Measurements from ENCODE around the gene DENND1A. TPM values are rescaled to one million over a fixed set of nuclear protein-coding genes. Genes with fewer than 3 reads are reported as not detected.

The DENND1A gene
- total RNA-seq, 1 experiment from 2014 or later: 23.5 TPM

DNA sequence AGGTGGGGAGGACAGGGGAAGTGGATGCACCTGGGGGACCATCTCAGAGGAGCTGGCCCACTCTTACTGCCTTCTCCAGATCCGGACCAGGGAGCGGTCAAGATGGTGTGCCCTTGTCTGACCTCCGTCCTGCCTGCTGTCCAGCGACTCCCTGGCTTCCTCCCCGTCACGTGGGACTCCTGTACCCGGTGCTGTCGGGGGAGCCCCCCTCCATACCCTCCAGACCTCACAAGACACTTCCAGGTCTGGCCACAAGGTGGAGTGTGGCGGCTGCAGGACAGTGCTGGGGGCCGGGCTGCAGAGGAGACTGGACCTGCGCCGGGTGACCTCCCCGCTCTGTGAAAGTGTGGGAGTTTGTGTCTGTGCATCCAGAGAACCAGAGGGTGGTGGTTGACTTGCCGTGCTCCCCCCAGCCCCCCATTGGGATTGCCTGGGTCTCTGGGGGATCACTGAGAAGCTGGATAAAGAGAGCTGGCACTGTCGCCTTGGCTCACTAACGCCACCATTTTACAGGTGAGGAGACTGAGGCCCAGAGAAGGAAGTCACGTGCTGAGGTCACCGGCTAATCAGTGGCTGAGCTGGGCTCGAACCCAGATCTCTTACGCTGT, 575.8 kb downstream of the DENND1A start:
- Mint-ChIP-seq H3K4me1 (peaks cover 39% of the 10 kb centered on the region), H3K4me3 (peak overlapping the region; percentile 40; the same call in 1 of the 2 replicates), H3K27me3 (ENCODE audit: low read depth) (peaks cover 18% of the 10 kb centered on the region), H3K9me3 (no peaks in the 10 kb centered on the region), H3K36me3 (no peaks in the 10 kb centered on the region), H3K27ac (no peak overlapping the region)
- CTCF ChIA-PET: interaction anchor here (0.5 to 5.8 kb wide), 16 partner anchors 12 to 259 kb away, joined by 3 to 80 read pairs (median 4); no protein-coding TSS in a partner anchor
- DNase-seq (ENCODE audit: low spot score) (peak; percentile 94), ATAC-seq (peak; percentile 74)
- TF ChIP-seq, protein P1, sequence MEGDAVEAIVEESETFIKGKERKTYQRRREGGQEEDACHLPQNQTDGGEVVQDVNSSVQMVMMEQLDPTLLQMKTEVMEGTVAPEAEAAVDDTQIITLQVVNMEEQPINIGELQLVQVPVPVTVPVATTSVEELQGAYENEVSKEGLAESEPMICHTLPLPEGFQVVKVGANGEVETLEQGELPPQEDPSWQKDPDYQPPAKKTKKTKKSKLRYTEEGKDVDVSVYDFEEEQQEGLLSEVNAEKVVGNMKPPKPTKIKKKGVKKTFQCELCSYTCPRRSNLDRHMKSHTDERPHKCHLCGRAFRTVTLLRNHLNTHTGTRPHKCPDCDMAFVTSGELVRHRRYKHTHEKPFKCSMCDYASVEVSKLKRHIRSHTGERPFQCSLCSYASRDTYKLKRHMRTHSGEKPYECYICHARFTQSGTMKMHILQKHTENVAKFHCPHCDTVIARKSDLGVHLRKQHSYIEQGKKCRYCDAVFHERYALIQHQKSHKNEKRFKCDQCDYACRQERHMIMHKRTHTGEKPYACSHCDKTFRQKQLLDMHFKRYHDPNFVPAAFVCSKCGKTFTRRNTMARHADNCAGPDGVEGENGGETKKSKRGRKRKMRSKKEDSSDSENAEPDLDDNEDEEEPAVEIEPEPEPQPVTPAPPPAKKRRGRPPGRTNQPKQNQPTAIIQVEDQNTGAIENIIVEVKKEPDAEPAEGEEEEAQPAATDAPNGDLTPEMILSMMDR (IDR thresholded peaks at IDR 0.05): peak; percentile 86
- TF ChIP-seq, protein P2, sequence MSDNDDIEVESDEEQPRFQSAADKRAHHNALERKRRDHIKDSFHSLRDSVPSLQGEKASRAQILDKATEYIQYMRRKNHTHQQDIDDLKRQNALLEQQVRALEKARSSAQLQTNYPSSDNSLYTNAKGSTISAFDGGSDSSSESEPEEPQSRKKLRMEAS (CRISPR knock-in tag; IDR thresholded peaks at IDR 0.05): peak; percentile 46; the same call in 1 of the 2 replicates
- TF ChIP-seq ZNF416 (CRISPR knock-in tag; IDR thresholded peaks at IDR 0.05) (no peak), ZBTB21 (CRISPR knock-in tag; IDR thresholded peaks at IDR 0.05; ENCODE audit: borderline replicate concordance) (no peak), GTF2I (CRISPR knock-in tag; conservative IDR thresholded peaks at IDR 0.05) (peak; percentile 90)
- TF ChIP-seq, protein P3, sequence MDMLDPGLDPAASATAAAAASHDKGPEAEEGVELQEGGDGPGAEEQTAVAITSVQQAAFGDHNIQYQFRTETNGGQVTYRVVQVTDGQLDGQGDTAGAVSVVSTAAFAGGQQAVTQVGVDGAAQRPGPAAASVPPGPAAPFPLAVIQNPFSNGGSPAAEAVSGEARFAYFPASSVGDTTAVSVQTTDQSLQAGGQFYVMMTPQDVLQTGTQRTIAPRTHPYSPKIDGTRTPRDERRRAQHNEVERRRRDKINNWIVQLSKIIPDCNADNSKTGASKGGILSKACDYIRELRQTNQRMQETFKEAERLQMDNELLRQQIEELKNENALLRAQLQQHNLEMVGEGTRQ (CRISPR knock-in tag; IDR thresholded peaks at IDR 0.05): peak; percentile 91
- TF ChIP-seq, protein P4, sequence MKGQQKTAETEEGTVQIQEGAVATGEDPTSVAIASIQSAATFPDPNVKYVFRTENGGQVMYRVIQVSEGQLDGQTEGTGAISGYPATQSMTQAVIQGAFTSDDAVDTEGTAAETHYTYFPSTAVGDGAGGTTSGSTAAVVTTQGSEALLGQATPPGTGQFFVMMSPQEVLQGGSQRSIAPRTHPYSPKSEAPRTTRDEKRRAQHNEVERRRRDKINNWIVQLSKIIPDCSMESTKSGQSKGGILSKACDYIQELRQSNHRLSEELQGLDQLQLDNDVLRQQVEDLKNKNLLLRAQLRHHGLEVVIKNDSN (CRISPR knock-in tag; IDR thresholded peaks at IDR 0.05): peak; percentile 91
- POLR2A ChIA-PET: interaction anchor here (0.6 to 0.7 kb wide), 3 partner anchors 81 to 473 kb away, joined by 3 read pairs; no protein-coding TSS in a partner anchor

DNA sequence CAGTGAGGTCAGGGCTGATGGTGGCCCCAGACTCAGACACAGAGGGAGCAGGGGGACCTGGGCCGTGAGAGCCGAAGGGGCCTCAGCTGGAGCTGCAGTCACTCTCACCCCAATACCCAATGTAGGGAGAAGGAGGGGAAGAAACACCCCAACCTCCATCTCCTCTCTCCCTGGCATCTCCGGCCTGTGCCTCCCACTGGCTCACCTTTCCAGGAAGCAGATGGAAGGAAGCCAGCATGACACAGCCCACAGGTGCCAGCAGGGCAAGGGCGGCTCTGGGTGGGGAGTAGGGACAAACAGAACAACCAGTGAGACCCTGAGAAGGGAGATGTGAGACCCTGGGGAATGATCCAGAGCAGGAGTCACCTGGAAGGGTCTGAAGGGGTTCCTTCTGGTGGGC, 576.9 kb downstream of the DENND1A start:
- no peak for DNase-seq (ENCODE audit: low spot score)
- Mint-ChIP-seq H3K27me3 (ENCODE audit: low read depth) (peaks cover 18% of the 10 kb centered on the region), H3K27ac (no peak overlapping the region), H3K36me3 (no peaks in the 10 kb centered on the region), H3K9me3 (no peaks in the 10 kb centered on the region), H3K4me1 (peaks cover 29% of the 10 kb centered on the region), H3K4me3 (no peak overlapping the region)
- ATAC-seq: no peak
- CTCF ChIA-PET: interaction anchor here (0.9 to 5.8 kb wide), 4 partner anchors 15 to 255 kb away, joined by 3 to 80 read pairs (median 4); no protein-coding TSS in a partner anchor
- no peak for TF ChIP-seq TEAD1 (CRISPR knock-in tag; IDR thresholded peaks at IDR 0.05)
- POLR2A ChIA-PET: no interaction called here

DNA sequence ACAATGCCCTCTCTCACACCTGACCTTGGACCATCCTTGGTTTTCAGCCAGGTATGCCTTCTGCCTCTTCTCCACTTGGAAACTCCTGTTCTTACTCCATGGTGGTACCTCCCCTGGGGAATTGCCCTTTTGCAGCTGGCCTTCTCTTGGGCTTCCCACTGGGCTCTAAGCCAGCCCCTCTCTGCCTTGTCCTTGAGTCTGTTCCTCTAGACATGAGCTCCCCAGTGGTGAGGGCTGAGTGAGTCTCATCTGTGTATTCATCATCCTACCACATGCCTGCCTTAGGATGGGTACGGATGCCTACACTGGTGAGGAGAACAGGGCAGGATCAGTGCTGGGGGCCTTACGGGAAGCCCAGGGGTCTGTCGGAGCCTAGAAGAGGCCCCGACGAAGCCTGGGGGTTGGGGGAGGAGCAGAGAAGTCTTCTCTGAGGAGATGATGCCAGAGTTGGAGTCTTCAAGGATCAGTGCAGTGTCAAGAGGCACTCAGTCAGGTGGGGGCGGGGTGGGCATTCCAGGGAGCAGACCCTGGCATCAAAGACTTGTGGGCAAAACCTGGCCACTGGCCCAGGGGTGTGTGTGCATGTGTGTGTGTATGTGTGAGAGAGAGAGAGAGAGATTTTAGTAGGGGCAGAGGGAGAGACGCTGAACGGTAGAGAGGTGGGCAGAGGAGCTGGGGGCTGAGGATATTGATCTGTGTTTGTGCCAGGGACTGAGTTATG, 579.2 kb downstream of the DENND1A start:
- no peaks in the 10 kb centered on the region for H3K36me3 Mint-ChIP-seq
- ATAC-seq (no peak), DNase-seq (ENCODE audit: low spot score) (no peak)
- no peak overlapping the region for H3K27ac Mint-ChIP-seq
- POLR2A ChIA-PET: no interaction called here
- no peak for TF ChIP-seq ZNF317 (CRISPR knock-in tag; IDR thresholded peaks at IDR 0.05; ENCODE audit: borderline replicate concordance, low read depth)
- H3K27me3 Mint-ChIP-seq (ENCODE audit: low read depth): peaks cover 15% of the 10 kb centered on the region
- H3K4me3 Mint-ChIP-seq: no peak overlapping the region
- no peaks in the 10 kb centered on the region for H3K9me3 Mint-ChIP-seq
- CTCF ChIA-PET: interaction anchor here (1.1 to 2.7 kb wide), 38 partner anchors 9 to 515 kb away, joined by 3 to 23 read pairs (median 6); no protein-coding TSS in a partner anchor
- H3K4me1 Mint-ChIP-seq: peaks cover 12% of the 10 kb centered on the region

DNA sequence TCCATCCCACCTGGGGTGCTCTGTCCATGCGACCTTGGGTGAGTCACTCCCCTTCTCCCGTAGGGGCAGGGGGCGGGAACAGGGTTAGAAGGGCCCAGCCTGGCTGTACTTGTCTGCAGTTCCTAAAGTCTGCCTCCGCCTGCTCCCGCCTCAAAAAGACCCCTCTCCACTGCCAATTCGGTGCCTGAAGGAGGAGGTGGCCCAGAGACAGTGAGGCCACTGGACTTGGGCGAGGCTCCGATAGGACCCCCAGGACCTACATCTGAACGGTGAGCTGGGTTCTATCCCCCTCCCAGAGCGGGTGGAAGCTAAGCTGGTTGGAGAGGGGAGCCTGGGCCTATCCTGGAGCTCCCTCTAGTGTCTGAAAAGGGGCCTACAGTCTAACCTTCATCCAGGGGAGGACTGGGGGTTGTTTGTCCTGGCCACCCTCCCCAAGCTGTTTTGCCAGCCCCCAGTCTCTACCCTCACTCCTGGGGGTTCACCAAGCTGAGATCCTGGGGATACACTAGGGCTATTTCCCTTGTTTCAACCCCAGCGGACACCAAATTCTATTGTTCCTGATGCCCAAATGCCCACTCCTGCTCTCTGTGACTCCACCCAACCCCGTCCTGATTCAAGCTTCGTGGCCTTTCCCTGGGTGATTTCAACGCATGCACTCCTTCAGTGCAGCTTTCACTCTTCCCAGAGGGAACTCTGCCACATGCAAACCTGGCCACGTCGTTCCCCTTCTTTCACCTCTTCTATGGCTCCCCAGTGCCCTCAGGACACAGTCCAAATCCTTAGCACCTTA, 580.0 kb downstream of the DENND1A start:
- Mint-ChIP-seq H3K27me3 (ENCODE audit: low read depth) (peaks cover 15% of the 10 kb centered on the region), H3K4me3 (no peak overlapping the region), H3K36me3 (no peaks in the 10 kb centered on the region), H3K9me3 (no peaks in the 10 kb centered on the region), H3K27ac (no peak overlapping the region), H3K4me1 (peaks cover 11% of the 10 kb centered on the region)
- POLR2A ChIA-PET: no interaction called here
- ATAC-seq (peak; percentile 78), DNase-seq (ENCODE audit: low spot score) (peak; percentile 84)
- CTCF ChIA-PET: interaction anchor here (0.5 to 2.7 kb wide), 65 partner anchors 10 to 886 kb away, joined by 3 to 23 read pairs (median 5); partner anchors contain the start of gene RABGAP1
- TF ChIP-seq, protein P1 (IDR thresholded peaks at IDR 0.05): peak; percentile 97
- TF ChIP-seq, protein P5, sequence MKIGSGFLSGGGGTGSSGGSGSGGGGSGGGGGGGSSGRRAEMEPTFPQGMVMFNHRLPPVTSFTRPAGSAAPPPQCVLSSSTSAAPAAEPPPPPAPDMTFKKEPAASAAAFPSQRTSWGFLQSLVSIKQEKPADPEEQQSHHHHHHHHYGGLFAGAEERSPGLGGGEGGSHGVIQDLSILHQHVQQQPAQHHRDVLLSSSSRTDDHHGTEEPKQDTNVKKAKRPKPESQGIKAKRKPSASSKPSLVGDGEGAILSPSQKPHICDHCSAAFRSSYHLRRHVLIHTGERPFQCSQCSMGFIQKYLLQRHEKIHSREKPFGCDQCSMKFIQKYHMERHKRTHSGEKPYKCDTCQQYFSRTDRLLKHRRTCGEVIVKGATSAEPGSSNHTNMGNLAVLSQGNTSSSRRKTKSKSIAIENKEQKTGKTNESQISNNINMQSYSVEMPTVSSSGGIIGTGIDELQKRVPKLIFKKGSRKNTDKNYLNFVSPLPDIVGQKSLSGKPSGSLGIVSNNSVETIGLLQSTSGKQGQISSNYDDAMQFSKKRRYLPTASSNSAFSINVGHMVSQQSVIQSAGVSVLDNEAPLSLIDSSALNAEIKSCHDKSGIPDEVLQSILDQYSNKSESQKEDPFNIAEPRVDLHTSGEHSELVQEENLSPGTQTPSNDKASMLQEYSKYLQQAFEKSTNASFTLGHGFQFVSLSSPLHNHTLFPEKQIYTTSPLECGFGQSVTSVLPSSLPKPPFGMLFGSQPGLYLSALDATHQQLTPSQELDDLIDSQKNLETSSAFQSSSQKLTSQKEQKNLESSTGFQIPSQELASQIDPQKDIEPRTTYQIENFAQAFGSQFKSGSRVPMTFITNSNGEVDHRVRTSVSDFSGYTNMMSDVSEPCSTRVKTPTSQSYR (CRISPR knock-in tag; IDR thresholded peaks at IDR 0.05): no peak
- TF ChIP-seq OVOL2 (CRISPR knock-in tag; IDR thresholded peaks at IDR 0.05; ENCODE audit: borderline replicate concordance) (no peak), ATF1 (CRISPR knock-in tag; IDR thresholded peaks at IDR 0.05) (no peak)
- TF ChIP-seq, protein P6, sequence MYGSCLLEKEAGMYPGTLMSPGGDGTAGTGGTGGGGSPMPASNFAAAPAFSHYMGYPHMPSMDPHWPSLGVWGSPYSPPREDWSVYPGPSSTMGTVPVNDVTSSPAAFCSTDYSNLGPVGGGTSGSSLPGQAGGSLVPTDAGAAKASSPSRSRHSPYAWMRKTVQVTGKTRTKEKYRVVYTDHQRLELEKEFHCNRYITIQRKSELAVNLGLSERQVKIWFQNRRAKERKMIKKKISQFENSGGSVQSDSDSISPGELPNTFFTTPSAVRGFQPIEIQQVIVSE (CRISPR knock-in tag; IDR thresholded peaks at IDR 0.05; ENCODE audit: borderline replicate concordance): no peak
